ENCODE data around the gene LRRC41. TPM values are rescaled to one million over a fixed set of nuclear protein-coding genes. Genes with fewer than 3 reads are reported as not detected.

LRRC41 gene
- total and polyA plus RNA-seq, 2 of the 13 experiments (the other 11 are each of a cell fraction or from before 2014, with no cell fraction given): 48.1 to 53.6 TPM

- no peak for TF ChIP-seq ZBTB49 (CRISPR knock-in tag; IDR thresholded peaks at IDR 0.05; ENCODE audit: borderline replicate concordance)
- no peak; the same call in 1 of the 2 replicates for TF ChIP-seq ZNF7 (CRISPR knock-in tag; IDR thresholded peaks at IDR 0.05)
- no peak for TF ChIP-seq NCOR1 (IDR thresholded peaks at IDR 0.05; ENCODE audit: borderline replicate concordance, low read length)
- TF ChIP-seq MXD3 (CRISPR knock-in tag; IDR thresholded peaks at IDR 0.05): peak; percentile 29; the same call in 1 of the 2 replicates
- TF ChIP-seq YEATS4 (CRISPR knock-in tag; IDR thresholded peaks at IDR 0.05; ENCODE audit: borderline replicate concordance): peak; percentile 59; the same call in 1 of the 2 replicates
- TF ChIP-seq ZNF749 (CRISPR knock-in tag; IDR thresholded peaks at IDR 0.05; ENCODE audit: borderline replicate concordance): peak; percentile 77
- TF ChIP-seq CERS6 (CRISPR knock-in tag; IDR thresholded peaks at IDR 0.05): no peak
- TF ChIP-seq NFKB2 (CRISPR knock-in tag; IDR thresholded peaks at IDR 0.05; ENCODE audit: borderline replicate concordance): peak; percentile 14; the same call in 1 of the 2 replicates
- TF ChIP-seq BRF2 (CRISPR knock-in tag; IDR thresholded peaks at IDR 0.05): no peak
- TF ChIP-seq MEIS2 (CRISPR knock-in tag; IDR thresholded peaks at IDR 0.05): peak; percentile 55; the same call in 1 of the 2 replicates
- peak; percentile 3; the same call in 1 of the 2 replicates for TF ChIP-seq ZNF605 (CRISPR knock-in tag; IDR thresholded peaks at IDR 0.05)
- TF ChIP-seq FOXK2 (IDR thresholded peaks at IDR 0.05): no peak
- no peak for TF ChIP-seq ZMAT5 (CRISPR knock-in tag; IDR thresholded peaks at IDR 0.05; ENCODE audit: borderline replicate concordance, low read depth)
- no peak for TF ChIP-seq KAT7 (CRISPR knock-in tag; IDR thresholded peaks at IDR 0.05; ENCODE audit: borderline replicate concordance)
- TF ChIP-seq ZNF674 (CRISPR knock-in tag; IDR thresholded peaks at IDR 0.05; ENCODE audit: low read depth): no peak
- peak; percentile 77; the same call in 1 of the 2 replicates for TF ChIP-seq ZFP82 (CRISPR knock-in tag; IDR thresholded peaks at IDR 0.05; ENCODE audit: borderline replicate concordance)
- TF ChIP-seq MIXL1 (CRISPR knock-in tag; IDR thresholded peaks at IDR 0.05): 0 out of 2 replicates have a peak, but pooled peaks have one; percentile 8
- TF ChIP-seq NPAS2 (CRISPR knock-in tag; IDR thresholded peaks at IDR 0.05; ENCODE audit: borderline replicate concordance): no peak
- no peak; the same call in 1 of the 2 replicates for TF ChIP-seq SALL1 (CRISPR knock-in tag; IDR thresholded peaks at IDR 0.05)
- no peak for TF ChIP-seq ZNF772 (CRISPR knock-in tag; IDR thresholded peaks at IDR 0.05)
- TF ChIP-seq ATF1 (CRISPR knock-in tag; IDR thresholded peaks at IDR 0.05): no peak
- peak; percentile 66; the same call in 1 of the 2 replicates for TF ChIP-seq UBTF (CRISPR knock-in tag; IDR thresholded peaks at IDR 0.05)
- peak; percentile 61 for TF ChIP-seq ZBTB7B (CRISPR knock-in tag; IDR thresholded peaks at IDR 0.05)
- TF ChIP-seq RAD21 (CRISPR knock-in tag; IDR thresholded peaks at IDR 0.05): no peak
These were observed 777 bp downstream of the LRRC41 start (continued) for GRCh38 chr1:46302641-46303037.
